Glutamatergic neuron (in vitro differentiated cells): ENCODE results near the gene FGD1. TPM values are rescaled to one million over a fixed set of nuclear protein-coding genes. Genes with fewer than 3 reads are reported as not detected.

Experiments
- DNase-seq: peaks from one replicate; pipeline ENCODE4 v3.0.0; 2022
- H3K27ac Mint-ChIP-seq: one replicate; pipeline ENCODE4 v1.8.0; 2020; ENCODE audit warnings: mild to moderate bottlenecking, mixed read lengths, inconsistent platforms; ENCODE audit not compliant: unreplicated experiment
- H3K27me3 Mint-ChIP-seq: one replicate; pipeline ENCODE4 v1.8.0; 2020; ENCODE audit warnings: mild to moderate bottlenecking, moderate library complexity, mixed read lengths, inconsistent platforms; ENCODE audit not compliant: unreplicated experiment
- H3K36me3 Mint-ChIP-seq: one replicate; pipeline ENCODE4 v1.8.0; 2020; ENCODE audit warnings: mild to moderate bottlenecking, mixed read lengths, inconsistent platforms; ENCODE audit not compliant: unreplicated experiment
- H3K4me1 Mint-ChIP-seq: one replicate; pipeline ENCODE4 v1.8.0; 2020; ENCODE audit warnings: mild to moderate bottlenecking, low read depth, mixed read lengths, inconsistent platforms; ENCODE audit not compliant: unreplicated experiment
- H3K4me3 Mint-ChIP-seq: one replicate; pipeline ENCODE4 v1.8.0; 2020; ENCODE audit warnings: mild to moderate bottlenecking, mixed read lengths, inconsistent platforms; ENCODE audit not compliant: unreplicated experiment
- H3K9me3 Mint-ChIP-seq: one replicate; pipeline ENCODE4 v1.8.0; 2020; ENCODE audit warnings: mild to moderate bottlenecking, moderate library complexity, mixed read lengths, inconsistent platforms; ENCODE audit not compliant: unreplicated experiment
- total RNA-seq: library from RNA; stranded (reverse); fragmentation: NEBNext Ultra II Directional; extraction: Animal tissue kit (Norgen Biotek cat#: 25700); gene quantifications from one replicate; pipeline ENCODE4 v1.2.1, GENCODE V29; 2021; ENCODE audit not compliant: unreplicated experiment
- TF ChIP-seq, protein P1 (sequence below): fragments of 200-600 bp; sonication (generic); IDR thresholded peaks from one replicate; pipeline ENCODE4 v1.5.0; 2021; ENCODE audit not compliant: partially characterized antibody, unreplicated experiment

Gene FGD1
- total RNA-seq, 1 donor from 2014 or later = 18.8 TPM

DNA sequence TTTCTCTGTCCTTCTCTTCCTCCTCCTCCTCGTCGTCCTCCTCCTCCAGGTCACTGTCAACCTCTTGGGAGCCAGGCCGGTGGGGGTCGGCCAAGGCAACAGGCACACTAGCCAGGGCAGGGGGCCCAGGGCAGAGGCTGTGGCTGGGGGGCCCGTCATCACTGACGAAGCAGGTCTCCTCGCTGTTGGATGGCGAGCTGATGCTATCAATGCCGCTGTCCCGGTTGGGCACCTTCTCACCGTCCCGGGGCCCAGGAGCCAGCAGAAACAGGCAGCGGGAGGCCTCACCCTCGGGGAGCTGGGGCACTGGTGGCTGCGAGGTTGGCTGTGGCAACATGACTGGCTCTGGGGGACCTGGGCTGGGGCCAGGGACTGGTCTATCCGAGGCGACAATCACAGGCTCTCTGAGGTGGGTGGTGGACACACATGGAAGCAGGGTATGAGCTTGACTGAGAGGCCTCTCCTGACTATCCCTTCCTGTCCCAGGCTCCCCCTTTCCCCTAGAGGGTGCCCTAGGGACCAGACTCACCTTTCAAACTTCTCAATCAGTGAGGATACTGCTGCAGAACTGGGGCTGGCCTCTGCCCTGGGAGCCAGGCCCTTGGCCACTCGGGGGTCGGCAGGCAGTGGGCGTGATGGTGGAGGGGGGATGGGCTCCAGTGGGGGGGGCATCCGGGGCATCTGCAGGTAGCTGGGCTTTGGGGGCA lies 25.8 kb downstream of the FGD1 start:
- TF ChIP-seq, protein P1, sequence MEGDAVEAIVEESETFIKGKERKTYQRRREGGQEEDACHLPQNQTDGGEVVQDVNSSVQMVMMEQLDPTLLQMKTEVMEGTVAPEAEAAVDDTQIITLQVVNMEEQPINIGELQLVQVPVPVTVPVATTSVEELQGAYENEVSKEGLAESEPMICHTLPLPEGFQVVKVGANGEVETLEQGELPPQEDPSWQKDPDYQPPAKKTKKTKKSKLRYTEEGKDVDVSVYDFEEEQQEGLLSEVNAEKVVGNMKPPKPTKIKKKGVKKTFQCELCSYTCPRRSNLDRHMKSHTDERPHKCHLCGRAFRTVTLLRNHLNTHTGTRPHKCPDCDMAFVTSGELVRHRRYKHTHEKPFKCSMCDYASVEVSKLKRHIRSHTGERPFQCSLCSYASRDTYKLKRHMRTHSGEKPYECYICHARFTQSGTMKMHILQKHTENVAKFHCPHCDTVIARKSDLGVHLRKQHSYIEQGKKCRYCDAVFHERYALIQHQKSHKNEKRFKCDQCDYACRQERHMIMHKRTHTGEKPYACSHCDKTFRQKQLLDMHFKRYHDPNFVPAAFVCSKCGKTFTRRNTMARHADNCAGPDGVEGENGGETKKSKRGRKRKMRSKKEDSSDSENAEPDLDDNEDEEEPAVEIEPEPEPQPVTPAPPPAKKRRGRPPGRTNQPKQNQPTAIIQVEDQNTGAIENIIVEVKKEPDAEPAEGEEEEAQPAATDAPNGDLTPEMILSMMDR = no peak
- Mint-ChIP-seq H3K36me3 (no peaks in the 10 kb centered on the region), H3K27ac (no peak overlapping the region), H3K4me1 (peaks cover 4% of the 10 kb centered on the region), H3K9me3 (no peaks in the 10 kb centered on the region), H3K4me3 (no peak overlapping the region), H3K27me3 (no peaks in the 10 kb centered on the region)
- DNase-seq = no peak

DNA sequence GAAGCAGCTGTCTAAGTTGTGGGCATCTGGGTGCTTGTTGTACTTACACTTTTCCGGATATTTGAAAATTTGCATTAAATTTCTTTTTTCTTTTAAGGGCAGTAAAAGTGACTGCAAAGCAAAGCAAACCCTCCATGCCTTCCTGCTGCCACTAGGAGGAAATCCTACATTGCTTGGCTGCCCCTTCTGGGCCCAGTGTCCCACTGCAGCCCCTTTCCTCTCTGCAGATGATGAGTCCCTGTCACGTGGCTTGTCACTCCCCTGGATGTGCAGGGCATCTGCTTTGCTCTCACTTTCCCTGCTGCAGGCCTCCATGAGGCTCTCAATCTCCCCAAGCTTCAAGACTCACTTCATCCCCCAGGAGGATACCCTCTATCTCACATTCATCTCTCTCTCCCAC lies 43.1 kb downstream of the FGD1 start:
- peak overlapping the region; percentile 92 for H3K27ac Mint-ChIP-seq
- peaks cover 4% of the 10 kb centered on the region for H3K9me3 Mint-ChIP-seq
- DNase-seq = peak; percentile 40
- H3K27me3 Mint-ChIP-seq = peaks cover 3% of the 10 kb centered on the region
- TF ChIP-seq, protein P1 = peak; percentile 36
- H3K36me3 Mint-ChIP-seq = no peaks in the 10 kb centered on the region
- peaks cover 5% of the 10 kb centered on the region for H3K4me1 Mint-ChIP-seq
- H3K4me3 Mint-ChIP-seq = peak overlapping the region; percentile 58

DNA sequence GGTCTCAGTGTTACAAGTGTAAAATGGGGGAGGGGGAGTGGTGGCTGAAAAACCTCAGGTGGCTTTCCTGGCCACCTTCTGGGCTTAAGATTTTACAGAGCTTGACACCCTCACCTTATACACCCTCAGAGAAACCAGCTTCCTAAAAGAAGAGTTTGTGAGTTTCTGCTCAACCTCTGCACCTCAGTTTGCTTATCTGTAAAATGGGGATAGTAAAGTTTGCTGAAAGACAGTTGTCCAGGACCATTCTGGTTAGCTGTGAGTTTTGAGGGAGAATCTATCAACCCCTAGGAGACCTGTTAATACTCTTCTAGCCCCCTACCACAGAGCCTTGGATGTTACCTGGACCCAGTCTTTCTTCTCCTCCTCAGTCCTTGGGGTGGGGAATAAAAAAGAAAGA lies 46.1 kb downstream of the FGD1 start:
- Mint-ChIP-seq H3K36me3 (no peaks in the 10 kb centered on the region), H3K4me3 (no peak overlapping the region), H3K27ac (no peak overlapping the region), H3K9me3 (peaks cover 6% of the 10 kb centered on the region), H3K4me1 (peaks cover 5% of the 10 kb centered on the region), H3K27me3 (peaks cover 3% of the 10 kb centered on the region)
- DNase-seq = no peak
- TF ChIP-seq, protein P1 = no peak

DNA sequence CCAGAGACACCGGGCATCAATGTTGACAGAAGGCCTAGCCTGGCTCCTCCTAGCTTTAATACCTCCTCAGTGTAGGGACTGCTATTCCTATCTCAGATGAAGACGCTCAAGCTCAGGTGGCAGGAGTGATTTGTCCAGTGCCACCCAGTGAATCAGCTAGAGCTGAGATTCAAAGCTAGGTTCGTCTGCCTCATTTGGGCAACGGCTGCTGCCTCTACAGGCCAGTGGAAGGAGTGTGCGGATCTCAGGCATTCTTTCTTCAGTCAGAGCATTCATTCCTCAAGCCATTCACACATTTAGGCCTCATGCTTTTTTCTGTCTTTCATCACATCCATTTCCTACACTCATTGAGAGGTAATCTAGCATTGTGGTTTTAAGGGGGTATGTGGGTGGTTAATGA lies 48.6 kb downstream of the FGD1 start:
- H3K4me3 Mint-ChIP-seq = no peak overlapping the region
- H3K36me3 Mint-ChIP-seq = no peaks in the 10 kb centered on the region
- no peak overlapping the region for H3K27ac Mint-ChIP-seq
- DNase-seq = no peak
- peaks cover 2% of the 10 kb centered on the region for H3K9me3 Mint-ChIP-seq
- TF ChIP-seq, protein P1 = no peak
- H3K27me3 Mint-ChIP-seq = no peaks in the 10 kb centered on the region
- H3K4me1 Mint-ChIP-seq = no peaks in the 10 kb centered on the region

DNA sequence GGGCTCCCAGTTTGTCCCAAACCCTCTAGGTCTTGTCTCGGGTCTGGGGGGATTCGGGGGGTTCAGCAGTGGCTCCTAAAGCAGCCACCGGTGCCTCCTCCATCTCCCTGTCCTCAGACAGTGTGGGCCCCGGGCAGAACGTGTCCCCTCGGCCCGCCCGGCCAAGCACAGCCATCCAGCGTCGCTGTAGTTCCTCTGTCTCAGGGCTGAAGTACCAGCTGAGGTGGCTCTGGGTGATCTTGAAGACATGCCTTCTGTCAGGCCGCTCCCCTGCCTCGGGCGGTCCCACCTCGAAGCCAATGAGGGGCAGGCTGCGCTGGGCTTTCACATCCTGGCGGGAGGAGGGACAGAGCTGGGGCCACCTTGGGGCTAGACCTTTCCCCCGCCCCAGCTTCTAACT lies 50.0 kb downstream of the FGD1 start:
- H3K36me3 Mint-ChIP-seq = no peaks in the 10 kb centered on the region
- no peaks in the 10 kb centered on the region for H3K27me3 Mint-ChIP-seq
- no peak for DNase-seq
- no peak overlapping the region for H3K4me3 Mint-ChIP-seq
- no peaks in the 10 kb centered on the region for H3K4me1 Mint-ChIP-seq
- H3K27ac Mint-ChIP-seq = no peak overlapping the region
- peaks cover 2% of the 10 kb centered on the region for H3K9me3 Mint-ChIP-seq
- TF ChIP-seq, protein P1 = no peak
